SHP77 treated with DMSO at 0.1 percent for 48 hours (cell line): ENCODE data around the gene MMP15.

Experiments used
- DNase-seq: peaks from one replicate; lab custom pipeline; 2025; lab: John Stamatoyannopoulos, UW

Gene MMP15

GRCh38 chr16:58035356-58036170 is 10.0 kb downstream of the MMP15 start:
- no peak for DNase-seq

DNA sequence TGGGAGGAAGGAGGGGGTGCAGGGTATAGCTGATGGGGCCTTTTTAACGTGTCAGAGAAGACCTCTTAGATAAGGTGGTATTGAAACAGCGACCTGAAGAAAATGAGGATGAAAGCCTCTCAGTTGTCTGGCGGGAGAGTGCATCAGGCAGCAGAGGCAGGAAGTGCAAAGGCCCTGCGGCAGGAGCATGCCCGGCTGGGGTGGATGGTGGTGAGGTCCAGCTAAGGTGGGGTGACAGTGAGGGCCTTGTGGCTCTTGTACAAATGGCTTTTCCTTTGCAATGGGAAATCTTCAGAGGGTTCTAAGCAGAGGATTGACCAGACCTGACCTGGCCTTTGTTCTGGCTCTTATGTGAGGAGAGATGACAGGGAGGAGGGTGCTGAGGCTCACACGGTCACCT is 11.4 kb downstream of the MMP15 start:
- DNase-seq, result no peak

DNA sequence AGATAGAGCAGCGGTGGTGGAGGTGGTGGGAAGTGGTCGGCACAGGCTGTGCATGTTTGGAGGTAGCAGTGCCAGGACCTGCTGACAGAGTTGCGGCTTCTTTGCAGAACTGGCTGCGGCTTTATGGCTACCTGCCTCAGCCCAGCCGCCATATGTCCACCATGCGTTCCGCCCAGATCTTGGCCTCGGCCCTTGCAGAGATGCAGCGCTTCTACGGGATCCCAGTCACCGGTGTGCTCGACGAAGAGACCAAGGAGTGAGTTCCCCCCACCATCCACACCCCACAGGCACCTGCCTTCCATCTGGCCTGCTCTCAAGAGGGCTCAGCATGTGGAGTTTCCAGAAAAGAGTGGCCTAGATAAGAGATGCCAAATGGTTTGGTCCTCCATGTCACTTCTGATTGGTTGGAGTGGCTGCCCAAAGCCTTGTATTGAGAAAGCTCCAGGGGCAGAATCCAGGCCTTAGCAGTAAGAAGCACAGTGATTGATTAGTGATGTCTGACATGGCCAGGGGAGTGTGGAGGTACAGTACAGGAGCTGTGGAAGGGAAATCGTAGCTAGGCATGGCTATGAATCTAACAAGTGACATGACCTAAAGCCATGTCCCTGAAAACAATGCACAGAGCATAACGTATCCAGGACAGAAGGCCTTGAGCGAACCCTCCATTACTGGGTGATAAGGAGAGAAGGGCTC is 12.0 kb downstream of the MMP15 start:
- no peak for DNase-seq

DNA sequence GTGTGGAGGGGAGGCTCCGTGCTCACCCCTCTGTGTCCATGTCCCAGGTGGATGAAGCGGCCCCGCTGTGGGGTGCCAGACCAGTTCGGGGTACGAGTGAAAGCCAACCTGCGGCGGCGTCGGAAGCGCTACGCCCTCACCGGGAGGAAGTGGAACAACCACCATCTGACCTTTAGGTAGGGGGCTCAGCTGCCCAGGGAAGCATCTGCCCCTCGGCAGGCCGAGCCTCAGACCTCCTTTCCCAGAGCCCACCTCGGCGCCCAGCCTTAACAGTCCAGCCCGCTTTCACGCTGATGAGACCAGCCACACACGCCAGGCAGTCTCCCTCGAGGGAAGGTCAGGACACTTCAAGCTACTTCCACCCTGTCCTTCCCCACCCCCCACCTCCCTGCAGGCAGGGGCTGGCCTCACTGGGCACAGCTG is 12.7 kb downstream of the MMP15 start:
- no peak for DNase-seq

DNA sequence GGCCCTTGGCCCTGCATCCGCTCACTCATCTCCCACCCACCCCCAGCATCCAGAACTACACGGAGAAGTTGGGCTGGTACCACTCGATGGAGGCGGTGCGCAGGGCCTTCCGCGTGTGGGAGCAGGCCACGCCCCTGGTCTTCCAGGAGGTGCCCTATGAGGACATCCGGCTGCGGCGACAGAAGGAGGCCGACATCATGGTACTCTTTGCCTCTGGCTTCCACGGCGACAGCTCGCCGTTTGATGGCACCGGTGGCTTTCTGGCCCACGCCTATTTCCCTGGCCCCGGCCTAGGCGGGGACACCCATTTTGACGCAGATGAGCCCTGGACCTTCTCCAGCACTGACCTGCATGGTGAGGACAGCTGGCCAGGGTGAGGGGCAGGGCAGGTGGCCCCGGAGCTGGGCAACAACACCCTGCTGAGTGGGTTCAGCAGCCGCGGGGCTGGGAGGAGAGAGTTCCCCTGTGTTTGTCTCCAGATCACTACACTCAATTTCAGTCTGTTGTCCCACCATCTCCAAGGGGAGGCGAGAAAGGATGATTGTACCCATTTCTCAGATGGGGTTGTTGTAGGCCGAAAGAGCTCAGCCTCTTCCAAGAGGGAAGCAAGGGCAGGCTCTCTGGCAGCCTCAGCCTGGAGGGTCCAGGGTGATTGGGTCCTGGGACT is 14.4 kb downstream of the MMP15 start:
- no peak for DNase-seq

GRCh38 chr16:58040496-58040846 is 14.9 kb downstream of the MMP15 start:
- DNase-seq, result no peak

DNA sequence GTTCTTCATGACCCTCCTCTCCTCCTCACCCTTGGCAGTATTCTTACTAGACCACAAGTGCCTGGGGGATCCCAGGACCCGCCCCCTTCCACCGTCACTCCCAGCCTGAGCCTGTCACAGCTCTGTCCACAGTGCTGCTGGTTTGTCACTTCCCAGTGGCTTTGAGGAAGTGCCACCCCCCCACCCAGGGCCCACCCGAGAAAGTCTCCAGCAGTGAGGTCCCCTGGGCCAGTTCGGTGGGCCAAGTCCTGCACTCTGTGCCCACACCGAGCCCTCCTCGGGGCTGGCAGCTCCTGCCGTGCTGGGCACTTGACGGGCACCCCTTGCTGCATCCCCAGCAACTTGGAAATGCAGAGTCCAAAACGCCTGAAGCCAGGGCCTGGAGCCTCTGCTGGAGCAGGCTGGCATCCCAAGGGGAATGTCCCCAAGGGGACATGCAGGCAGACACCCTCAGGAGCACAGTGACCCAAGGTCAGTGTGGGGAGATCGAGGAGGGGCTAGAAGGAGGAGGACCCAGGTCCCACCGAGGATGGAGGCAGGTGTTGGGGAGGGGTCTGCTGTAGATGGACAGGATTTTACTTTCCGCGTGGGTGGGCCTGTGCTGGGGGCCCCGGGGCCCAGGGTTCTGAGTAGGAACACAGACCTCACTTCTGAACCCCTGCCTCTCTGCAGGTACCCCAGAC is 15.5 kb downstream of the MMP15 start:
- DNase-seq, result no peak

DNA sequence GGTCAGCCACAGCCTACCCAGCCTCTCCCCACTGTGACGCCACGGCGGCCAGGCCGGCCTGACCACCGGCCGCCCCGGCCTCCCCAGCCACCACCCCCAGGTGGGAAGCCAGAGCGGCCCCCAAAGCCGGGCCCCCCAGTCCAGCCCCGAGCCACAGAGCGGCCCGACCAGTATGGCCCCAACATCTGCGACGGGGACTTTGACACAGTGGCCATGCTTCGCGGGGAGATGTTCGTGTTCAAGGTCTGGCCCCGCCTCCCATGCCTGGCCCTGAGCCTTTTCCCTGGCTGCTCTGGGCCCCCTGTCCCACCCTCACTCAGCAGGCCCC is 16.0 kb downstream of the MMP15 start:
- no peak for DNase-seq

- DNase-seq, result no peak
Measured at GRCh38 chr16:58042001-58042885, 16.7 kb downstream of the MMP15 start.

DNA sequence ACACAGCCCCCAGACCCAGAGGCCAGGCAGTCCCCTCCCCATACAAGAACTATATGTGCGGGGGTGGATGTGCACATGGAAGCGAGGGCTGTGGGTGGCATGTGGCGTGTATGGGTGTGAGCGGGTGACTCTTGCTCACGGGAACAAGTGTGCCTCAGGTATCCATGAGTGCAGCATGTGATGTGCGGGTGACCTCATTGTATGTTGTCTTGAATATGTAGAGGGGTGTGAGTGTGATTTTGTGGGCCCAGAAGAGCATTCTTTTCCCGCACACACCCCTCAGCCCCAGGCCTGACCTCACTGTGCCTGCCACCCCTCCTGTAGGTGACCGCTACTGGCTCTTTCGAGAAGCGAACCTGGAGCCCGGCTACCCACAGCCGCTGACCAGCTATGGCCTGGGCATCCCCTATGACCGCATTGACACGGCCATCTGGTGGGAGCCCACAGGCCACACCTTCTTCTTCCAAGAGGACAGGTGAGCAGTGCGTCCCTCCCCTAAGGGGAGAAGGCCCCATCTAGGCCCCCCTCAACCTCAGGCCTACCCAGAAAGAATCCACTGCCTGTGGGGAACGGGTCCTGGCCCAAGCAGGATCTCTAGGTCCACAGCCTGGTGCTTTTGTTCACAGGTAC is 17.4 kb downstream of the MMP15 start:
- DNase-seq, result no peak

- DNase-seq, result no peak
Measured at GRCh38 chr16:58043571-58044155, 18.1 kb downstream of the MMP15 start.

DNA sequence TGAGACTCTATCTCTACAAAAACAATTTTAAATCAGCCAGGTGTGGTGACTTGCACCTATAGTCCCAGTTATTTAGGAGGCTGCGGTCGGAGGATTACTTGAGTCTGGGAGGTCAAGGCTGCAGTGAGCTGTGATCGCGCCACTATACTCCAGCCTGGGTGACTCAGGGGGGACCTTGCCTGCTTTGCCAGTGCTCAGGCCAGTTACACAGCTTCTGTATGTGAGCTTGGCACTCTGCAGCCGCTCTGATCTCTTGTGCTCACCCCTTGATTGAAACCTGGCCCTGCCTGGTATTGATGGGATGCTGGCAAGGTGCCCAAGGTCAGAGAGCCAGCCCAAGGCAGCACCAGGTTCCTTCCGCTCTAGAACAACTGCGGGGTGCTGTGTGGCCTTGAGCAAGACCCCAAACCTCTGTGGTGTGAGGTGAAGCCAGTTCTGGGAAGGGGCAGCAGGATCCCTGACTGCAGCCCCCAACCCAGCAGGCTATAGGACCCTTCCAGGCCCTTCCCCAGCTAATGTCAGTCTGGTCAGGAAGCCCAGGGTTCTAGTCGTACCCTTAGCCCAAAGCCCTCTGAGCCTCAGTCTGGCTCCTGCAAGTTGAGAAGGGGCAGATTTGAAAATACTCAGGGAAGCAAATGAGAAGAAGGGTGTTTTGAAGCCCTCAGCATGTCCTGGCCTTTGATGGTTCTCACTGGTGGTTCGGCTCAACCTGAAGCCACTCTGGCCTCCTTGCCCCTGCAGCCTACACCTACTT is 18.9 kb downstream of the MMP15 start:
- no peak for DNase-seq

DNA sequence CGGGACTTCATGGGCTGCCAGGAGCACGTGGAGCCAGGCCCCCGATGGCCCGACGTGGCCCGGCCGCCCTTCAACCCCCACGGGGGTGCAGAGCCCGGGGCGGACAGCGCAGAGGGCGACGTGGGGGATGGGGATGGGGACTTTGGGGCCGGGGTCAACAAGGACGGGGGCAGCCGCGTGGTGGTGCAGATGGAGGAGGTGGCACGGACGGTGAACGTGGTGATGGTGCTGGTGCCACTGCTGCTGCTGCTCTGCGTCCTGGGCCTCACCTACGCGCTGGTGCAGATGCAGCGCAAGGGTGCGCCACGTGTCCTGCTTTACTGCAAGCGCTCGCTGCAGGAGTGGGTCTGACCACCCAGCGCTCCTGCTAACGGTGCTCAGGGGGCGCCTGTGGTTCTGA is 19.5 kb downstream of the MMP15 start:
- DNase-seq, result no peak

GRCh38 chr16:58046054-58046881 is 20.7 kb downstream of the MMP15 start:
- no peak for DNase-seq

GRCh38 chr16:58046936-58047335 is 21.4 kb downstream of the MMP15 start:
- DNase-seq, result no peak

- no peak for DNase-seq
Measured at GRCh38 chr16:58047557-58048348, 22.2 kb downstream of the MMP15 start.

DNA sequence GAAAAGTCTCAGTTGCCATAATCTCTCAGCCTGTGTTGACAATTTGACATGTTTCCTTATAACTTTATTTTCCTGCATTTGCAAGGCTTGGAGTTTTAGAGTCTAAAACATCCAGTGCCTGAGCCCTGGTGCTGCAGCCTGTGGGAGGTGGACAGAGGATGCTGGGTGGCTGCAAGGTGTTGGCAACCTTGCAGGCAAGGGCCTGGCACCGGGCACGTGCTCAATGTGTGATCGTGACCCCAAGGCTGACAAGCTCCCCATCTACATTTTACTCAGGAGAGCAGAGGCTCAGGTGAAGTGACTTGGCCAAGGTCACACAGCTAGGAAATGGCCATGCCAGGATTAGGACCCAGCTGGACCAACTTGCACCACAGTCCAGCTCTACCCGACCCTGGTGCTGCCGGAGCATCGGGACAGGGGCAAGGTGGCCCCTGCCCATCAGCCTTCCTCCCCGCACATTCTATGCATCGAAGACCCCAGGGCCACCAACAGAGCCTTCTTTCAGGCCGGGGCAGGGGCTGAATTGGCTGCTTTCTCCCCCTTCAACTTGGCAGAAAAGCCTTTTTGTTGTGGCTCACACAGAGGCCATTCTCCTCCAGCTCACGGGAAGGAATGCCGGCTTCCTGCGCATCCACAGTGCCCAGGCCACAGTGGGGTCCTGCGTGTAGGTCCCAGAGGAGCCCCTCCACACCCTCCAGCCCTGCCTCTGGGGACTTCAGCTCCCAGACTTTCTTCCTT is 23.1 kb downstream of the MMP15 start:
- no peak for DNase-seq
